NT2/D1 (cell line): ENCODE results near the gene SIPA1L2.

Experiments
- SUZ12 ChIP-seq: IDR thresholded peaks from 2 replicates; pipeline ENCODE4 v1.6.1; 2011; ENCODE audit not compliant: insufficient read length, insufficient read depth; ENCODE audit errors: extremely low read depth
- YY1 ChIP-seq: IDR thresholded peaks from 2 replicates; pipeline ENCODE4 v1.6.1; 2011; ENCODE audit not compliant: insufficient read length, insufficient read depth
- ZNF274 ChIP-seq: IDR thresholded peaks from 2 replicates; pipeline ENCODE4 v1.6.1; 2011; ENCODE audit warnings: mild to moderate bottlenecking, low read depth, low read length

GRCh38 chr1:232621050-232621449 lies 8.9 kb downstream of the SIPA1L2 start:
- TF ChIP-seq ZNF274 (no peak), SUZ12 (no peak), YY1 (no peak)
